Parathyroid adenoma (tissue), 2 donors: ENCODE data around the gene CRPPA.

ENCODE experiments used
- H2AFZ ChIP-seq: fragments of 300-600 bp; sonication (generic); one replicate; pipeline ENCODE4 v1.7.0; 2017; ENCODE audit warnings: antibody characterized with exemption, mild to moderate bottlenecking
- H3K27ac ChIP-seq: fragments of 300-600 bp; sonication (generic); one replicate; pipeline ENCODE4 v1.7.0; 2017
- H3K27me3 ChIP-seq: fragments of 300-600 bp; sonication (generic); one replicate; pipeline ENCODE4 v1.7.0; 2017; ENCODE audit warnings: low read length; ENCODE audit not compliant: control insufficient read depth, insufficient read depth
- H3K36me3 ChIP-seq: fragments of 300-600 bp; sonication (generic); one replicate; pipeline ENCODE4 v1.7.0; 2017; ENCODE audit warnings: low read length; ENCODE audit not compliant: control insufficient read depth, insufficient read depth
- H3K4me1 ChIP-seq: fragments of 300-600 bp; sonication (generic); one replicate; pipeline ENCODE4 v1.7.0; 2017; ENCODE audit warnings: control low read depth
- H3K4me2 ChIP-seq: fragments of 300-600 bp; sonication (generic); one replicate; pipeline ENCODE4 v1.7.0; 2017; ENCODE audit warnings: low read length
- H3K4me3 ChIP-seq: fragments of 300-600 bp; sonication (generic); one replicate; pipeline ENCODE4 v1.7.0; 2017; ENCODE audit warnings: low read depth, low read length
- H3K79me2 ChIP-seq: fragments of 300-600 bp; sonication (generic); one replicate; pipeline ENCODE4 v1.7.0; 2017; ENCODE audit warnings: control low read depth
- H3K9ac ChIP-seq: fragments of 300-600 bp; sonication (generic); one replicate; pipeline ENCODE4 v1.7.0; 2017; ENCODE audit warnings: mild to moderate bottlenecking
- H3K9me3 ChIP-seq: fragments of 300-600 bp; sonication (generic); one replicate; pipeline ENCODE4 v1.7.0; 2017; ENCODE audit warnings: low read length; ENCODE audit not compliant: control insufficient read depth
- TF ChIP-seq, protein P1 (sequence below): fragments of 300-600 bp; sonication (generic); IDR thresholded peaks from one replicate; pipeline ENCODE4 v1.7.0; 2017; ENCODE audit warnings: antibody characterized with exemption, mild to moderate bottlenecking
- donor health status: primary hyperparathyroidism.

CRPPA gene

DNA sequence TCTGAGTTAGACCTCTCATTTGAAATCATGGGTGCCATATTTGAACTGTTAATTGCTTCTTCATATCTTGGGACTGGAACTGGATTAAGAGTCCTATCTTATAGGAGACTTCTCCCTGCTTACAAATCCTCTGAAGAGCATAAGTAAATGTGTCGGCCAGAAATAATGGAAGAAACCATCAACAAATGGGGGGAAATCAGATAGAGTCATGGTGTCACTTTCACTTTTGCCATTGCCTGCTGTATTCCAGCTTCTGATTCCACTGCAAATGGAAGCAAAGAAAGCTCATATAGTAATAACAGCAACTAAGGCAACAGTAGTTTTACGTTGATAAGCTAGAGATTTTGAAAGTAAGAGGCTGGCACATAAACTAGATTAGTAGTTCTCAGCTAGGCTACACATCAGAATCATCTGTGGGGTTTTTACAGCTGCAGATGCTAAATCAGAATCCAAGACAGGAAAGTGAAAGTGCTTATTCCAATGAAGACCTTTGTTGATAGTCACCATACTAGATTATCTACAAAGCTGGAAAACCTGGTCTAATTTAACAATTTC lies 12.3 kb upstream of the CRPPA start:
- peak overlapping the region; percentile 30 for H2AFZ ChIP-seq
- H3K27me3 ChIP-seq, result no peaks in the 10 kb centered on the region
- H3K27ac ChIP-seq, result no peak overlapping the region
- no peaks in the 10 kb centered on the region for H3K9me3 ChIP-seq
- no peaks in the 10 kb centered on the region for H3K4me1 ChIP-seq
- no peak overlapping the region for H3K4me3 ChIP-seq
- no peaks in the 10 kb centered on the region for H3K79me2 ChIP-seq
- TF ChIP-seq, protein P1, sequence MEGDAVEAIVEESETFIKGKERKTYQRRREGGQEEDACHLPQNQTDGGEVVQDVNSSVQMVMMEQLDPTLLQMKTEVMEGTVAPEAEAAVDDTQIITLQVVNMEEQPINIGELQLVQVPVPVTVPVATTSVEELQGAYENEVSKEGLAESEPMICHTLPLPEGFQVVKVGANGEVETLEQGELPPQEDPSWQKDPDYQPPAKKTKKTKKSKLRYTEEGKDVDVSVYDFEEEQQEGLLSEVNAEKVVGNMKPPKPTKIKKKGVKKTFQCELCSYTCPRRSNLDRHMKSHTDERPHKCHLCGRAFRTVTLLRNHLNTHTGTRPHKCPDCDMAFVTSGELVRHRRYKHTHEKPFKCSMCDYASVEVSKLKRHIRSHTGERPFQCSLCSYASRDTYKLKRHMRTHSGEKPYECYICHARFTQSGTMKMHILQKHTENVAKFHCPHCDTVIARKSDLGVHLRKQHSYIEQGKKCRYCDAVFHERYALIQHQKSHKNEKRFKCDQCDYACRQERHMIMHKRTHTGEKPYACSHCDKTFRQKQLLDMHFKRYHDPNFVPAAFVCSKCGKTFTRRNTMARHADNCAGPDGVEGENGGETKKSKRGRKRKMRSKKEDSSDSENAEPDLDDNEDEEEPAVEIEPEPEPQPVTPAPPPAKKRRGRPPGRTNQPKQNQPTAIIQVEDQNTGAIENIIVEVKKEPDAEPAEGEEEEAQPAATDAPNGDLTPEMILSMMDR, result no peak
- no peak overlapping the region for H3K9ac ChIP-seq
- no peak overlapping the region for H3K4me2 ChIP-seq
- no peaks in the 10 kb centered on the region for H3K36me3 ChIP-seq

DNA sequence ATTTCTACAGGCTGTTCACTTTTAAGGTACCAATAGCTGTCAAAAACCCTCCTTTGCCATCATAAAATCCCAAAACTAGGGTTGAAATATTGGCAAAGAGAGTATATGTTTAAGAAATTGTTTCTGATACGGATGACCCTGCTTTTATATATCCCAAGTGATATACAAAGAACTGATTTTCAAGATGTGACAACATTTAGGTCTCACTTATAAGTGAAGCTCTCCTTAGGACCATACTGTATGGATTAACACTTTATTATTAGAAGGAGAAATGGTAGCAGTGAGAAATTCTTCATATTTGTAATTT lies 11.0 kb upstream of the CRPPA start:
- no peak overlapping the region for H3K27ac ChIP-seq
- H3K79me2 ChIP-seq, result no peaks in the 10 kb centered on the region
- H3K4me1 ChIP-seq, result no peaks in the 10 kb centered on the region
- no peak overlapping the region for H2AFZ ChIP-seq
- no peaks in the 10 kb centered on the region for H3K9me3 ChIP-seq
- no peaks in the 10 kb centered on the region for H3K36me3 ChIP-seq
- TF ChIP-seq, protein P1, result no peak
- H3K4me3 ChIP-seq, result no peak overlapping the region
- H3K27me3 ChIP-seq, result no peaks in the 10 kb centered on the region
- no peak overlapping the region for H3K4me2 ChIP-seq
- H3K9ac ChIP-seq, result no peak overlapping the region

DNA sequence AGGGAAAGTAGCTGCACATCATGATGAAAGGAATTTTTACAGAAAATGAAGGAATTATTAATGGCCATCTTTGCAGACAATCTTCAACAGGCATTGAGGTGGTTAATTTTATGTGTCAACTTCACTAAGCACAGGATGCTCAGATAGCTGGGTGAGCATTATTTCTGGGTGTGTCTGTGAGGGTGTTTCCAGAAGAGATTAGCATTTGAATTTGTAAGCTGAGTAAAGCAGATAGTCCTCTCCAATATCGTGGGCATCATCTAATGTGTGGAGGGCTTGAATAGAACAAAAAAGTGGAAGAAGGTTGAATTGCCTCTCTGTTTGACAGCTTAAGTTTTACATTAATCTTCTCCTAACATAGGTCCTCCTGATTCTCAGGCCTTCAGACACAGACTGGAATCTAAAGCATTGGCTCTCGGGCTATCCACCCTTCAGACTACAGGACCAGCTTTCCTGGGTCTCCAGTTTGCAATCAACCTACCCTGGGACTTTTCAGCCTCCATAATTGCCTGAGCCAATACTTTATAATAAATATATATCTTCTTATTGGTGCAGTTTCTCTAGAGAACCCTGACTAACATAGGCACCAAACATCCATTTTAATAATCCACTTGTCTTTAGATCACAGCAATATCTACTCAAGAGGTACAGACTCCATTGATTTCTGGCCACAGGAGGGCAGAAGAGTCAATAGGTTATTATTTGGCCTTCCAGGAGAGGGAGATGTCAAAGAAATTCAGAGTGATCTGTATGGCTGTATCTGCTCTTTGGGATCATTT lies 10.5 kb upstream of the CRPPA start:
- Histone ChIP-seq H3K79me2 (no peaks in the 10 kb centered on the region), H3K4me3 (no peak overlapping the region), H3K36me3 (no peaks in the 10 kb centered on the region), H3K4me1 (no peaks in the 10 kb centered on the region), H2AFZ (no peak overlapping the region), H3K9me3 (no peaks in the 10 kb centered on the region), H3K9ac (no peak overlapping the region), H3K27me3 (no peaks in the 10 kb centered on the region), H3K4me2 (no peak overlapping the region), H3K27ac (no peak overlapping the region)
- TF ChIP-seq, protein P1, result peak; percentile 50

DNA sequence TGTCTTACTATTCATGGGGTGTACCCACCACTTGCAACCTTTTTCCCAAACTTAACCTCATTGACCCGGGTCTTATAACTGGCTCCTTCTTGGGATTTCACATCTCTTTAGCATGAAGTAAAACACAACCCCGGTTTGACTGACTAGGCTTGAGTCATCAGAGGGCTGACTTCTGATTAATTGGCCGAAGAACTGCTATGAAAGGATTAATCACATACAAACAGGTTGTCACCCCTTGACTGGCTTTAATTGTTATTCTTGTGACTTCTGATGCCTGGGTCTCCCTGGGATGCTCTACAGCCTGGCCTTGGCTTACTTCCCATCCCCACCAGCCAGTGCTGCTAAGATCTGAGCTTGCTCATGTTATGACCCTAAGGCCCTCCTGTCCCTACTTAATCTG lies 8.8 kb upstream of the CRPPA start:
- TF ChIP-seq, protein P1, result no peak
- no peak overlapping the region for H2AFZ ChIP-seq
- H3K9ac ChIP-seq, result no peak overlapping the region

DNA sequence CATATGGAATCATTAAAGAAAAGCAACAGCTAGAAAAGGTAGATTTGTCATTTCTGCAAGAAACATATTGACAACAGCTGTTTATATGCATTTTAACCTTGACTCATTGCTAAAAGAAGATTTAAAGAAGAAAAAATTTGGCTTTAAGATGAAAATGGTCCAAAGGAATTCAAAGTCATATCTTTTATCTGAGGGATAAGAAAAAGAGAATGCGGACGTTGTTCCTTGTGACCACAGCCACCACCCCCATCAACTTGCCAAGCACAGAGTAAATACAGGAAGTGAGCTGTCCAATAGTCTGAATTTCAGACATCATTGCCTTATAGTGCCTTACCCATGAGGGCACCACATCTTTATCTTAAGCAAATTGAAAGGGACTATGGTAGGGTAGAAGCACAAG lies 7.3 kb upstream of the CRPPA start:
- no peak overlapping the region for H3K4me2 ChIP-seq
- no peak overlapping the region for H3K4me3 ChIP-seq
- H3K79me2 ChIP-seq, result no peaks in the 10 kb centered on the region
- TF ChIP-seq, protein P1, result no peak
- no peak overlapping the region for H3K27ac ChIP-seq
- no peaks in the 10 kb centered on the region for H3K9me3 ChIP-seq
- H3K36me3 ChIP-seq, result no peaks in the 10 kb centered on the region
- H3K9ac ChIP-seq, result no peak overlapping the region
- no peaks in the 10 kb centered on the region for H3K27me3 ChIP-seq
- H3K4me1 ChIP-seq, result no peaks in the 10 kb centered on the region
- no peak overlapping the region for H2AFZ ChIP-seq

More for the DNA sequence above, 8.8 kb upstream of the CRPPA start:
- H3K4me1 ChIP-seq, result no peaks in the 10 kb centered on the region
- H3K9me3 ChIP-seq, result no peaks in the 10 kb centered on the region
- no peak overlapping the region for H3K27ac ChIP-seq
- H3K36me3 ChIP-seq, result no peaks in the 10 kb centered on the region
- H3K27me3 ChIP-seq, result no peaks in the 10 kb centered on the region
- H3K4me2 ChIP-seq, result no peak overlapping the region
- H3K4me3 ChIP-seq, result no peak overlapping the region
- no peaks in the 10 kb centered on the region for H3K79me2 ChIP-seq
